ENCODE measurements around the gene ANKRD24.

DNA sequence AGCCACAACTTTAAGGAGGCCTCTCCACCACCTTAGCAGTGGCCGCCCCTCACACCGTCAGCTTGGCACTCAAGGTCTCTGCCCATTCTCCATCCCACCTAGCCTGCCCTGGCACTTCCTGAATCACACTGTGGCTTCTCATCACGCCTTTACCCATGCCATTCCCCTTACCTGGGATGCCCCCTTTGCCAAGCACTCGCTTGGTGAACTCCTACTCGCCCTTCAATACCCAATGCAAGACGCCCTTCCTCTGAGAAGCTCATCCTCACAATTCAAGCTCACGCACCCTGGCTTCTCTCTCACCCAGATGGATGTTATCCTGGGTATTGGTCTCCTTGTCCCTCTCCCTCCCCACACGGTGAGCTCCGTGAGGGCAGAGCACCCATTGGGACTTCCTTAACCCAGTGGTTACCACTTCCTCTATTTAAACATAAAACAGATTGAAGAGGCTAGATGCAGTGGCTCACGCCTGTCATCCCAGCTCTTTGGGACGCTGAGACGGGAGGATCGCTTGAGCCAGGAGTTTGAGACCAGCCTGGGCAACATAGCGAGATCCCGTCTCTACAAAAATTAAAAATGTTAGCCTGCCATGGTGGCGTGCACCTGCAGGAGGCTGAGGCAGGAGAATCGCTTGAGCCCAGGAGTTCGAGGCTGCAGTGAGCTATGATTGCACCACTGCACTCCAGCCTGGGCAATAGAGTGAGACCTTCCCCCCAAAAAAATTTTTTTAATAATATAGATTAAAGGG is 83.9 kb downstream of the ANKRD24 start:
- TF ChIP-seq POLR2A (IDR thresholded peaks at IDR 0.05; ENCODE audit: low read depth, low read length): no peak
- no peak for TF ChIP-seq POLR2AphosphoS5 (IDR thresholded peaks at IDR 0.05; ENCODE audit: insufficient read depth, low read depth, low read length)
- TF ChIP-seq, protein P1, sequence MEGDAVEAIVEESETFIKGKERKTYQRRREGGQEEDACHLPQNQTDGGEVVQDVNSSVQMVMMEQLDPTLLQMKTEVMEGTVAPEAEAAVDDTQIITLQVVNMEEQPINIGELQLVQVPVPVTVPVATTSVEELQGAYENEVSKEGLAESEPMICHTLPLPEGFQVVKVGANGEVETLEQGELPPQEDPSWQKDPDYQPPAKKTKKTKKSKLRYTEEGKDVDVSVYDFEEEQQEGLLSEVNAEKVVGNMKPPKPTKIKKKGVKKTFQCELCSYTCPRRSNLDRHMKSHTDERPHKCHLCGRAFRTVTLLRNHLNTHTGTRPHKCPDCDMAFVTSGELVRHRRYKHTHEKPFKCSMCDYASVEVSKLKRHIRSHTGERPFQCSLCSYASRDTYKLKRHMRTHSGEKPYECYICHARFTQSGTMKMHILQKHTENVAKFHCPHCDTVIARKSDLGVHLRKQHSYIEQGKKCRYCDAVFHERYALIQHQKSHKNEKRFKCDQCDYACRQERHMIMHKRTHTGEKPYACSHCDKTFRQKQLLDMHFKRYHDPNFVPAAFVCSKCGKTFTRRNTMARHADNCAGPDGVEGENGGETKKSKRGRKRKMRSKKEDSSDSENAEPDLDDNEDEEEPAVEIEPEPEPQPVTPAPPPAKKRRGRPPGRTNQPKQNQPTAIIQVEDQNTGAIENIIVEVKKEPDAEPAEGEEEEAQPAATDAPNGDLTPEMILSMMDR (IDR thresholded peaks at IDR 0.05; ENCODE audit: extremely low read depth in 1 of 2, insufficient read depth in 1 of 2, low read depth in 1 of 2, low read length in 2 of 2): no peak
- no peak for TF ChIP-seq EZH2 (IDR thresholded peaks at IDR 0.05; ENCODE audit: borderline replicate concordance, low read depth, low read length, severe bottlenecking)
- TF ChIP-seq MYC (IDR thresholded peaks at IDR 0.05; ENCODE audit: low read depth, low read length): no peak
- no peak for TF ChIP-seq MAX (IDR thresholded peaks at IDR 0.05; ENCODE audit: insufficient read depth, insufficient read length)
- TF ChIP-seq GATA2 (IDR thresholded peaks at IDR 0.05; ENCODE audit: insufficient read depth, insufficient read length, low read depth, low read length): no peak
- no peak for TF ChIP-seq FOS (IDR thresholded peaks at IDR 0.05; ENCODE audit: borderline replicate concordance, insufficient read depth, low read length)
- TF ChIP-seq JUN (IDR thresholded peaks at IDR 0.05; ENCODE audit: borderline replicate concordance, insufficient read depth, insufficient read length, low read depth): no peak
